ENCODE measurements around the gene RSAD1. TPM values are rescaled to one million over a fixed set of nuclear protein-coding genes. Genes with fewer than 3 reads are reported as not detected.

The RSAD1 gene
- total RNA-seq, 2 donors from 2014 or later: 39.2 to 44.5 TPM

DNA sequence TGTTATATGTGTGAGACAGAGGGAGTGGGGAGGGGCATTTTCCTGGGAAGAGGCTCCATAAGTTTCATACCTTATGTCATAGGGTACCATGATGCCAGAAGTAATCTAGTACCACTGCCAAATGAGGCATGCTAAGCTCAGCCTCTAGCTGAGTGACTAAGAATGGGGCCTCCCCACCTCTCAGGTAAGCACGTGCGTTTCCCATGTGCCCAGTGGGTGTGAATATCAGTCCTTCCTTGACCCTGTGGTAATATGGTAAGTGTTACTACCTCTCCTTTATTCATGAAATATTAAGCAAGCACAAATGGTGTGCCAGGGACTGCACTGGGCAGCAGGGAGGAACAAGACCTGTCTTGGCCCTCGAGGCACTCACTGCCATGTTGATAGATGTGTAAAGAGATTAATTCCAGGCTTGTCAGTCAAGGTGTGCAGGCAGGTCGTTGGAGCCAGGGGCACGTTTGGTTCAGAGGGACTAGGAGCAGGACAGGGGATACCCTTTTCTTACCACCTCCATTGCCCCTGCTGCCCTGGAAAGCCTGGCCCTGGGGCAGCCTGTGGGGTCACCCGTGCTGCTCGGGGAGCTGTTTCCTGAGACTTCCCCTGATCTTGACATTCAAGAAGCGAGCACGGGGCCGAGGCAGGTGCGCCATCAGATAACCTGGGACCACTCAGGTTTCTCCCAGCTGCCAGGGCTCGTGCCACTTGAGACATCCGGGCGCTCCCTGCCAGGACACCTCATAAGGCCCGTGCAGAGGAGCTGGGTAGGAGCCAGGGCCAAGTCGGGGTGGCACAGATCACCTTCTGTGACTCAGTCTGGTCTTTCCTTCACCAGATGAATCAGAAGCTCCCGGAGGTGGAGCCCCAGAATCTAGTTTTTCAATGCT, 8.8 kb downstream of the RSAD1 start:
- no peak for DNase-seq
- Histone ChIP-seq H3K4me1 (peaks cover 5% of the 10 kb centered on the region), H3K9me3 (no peaks in the 10 kb centered on the region), H3K4me3 (no peak overlapping the region), H3K27ac (no peak overlapping the region), H3K27me3 (no peaks in the 10 kb centered on the region), H3K36me3 (replicated peaks in 1 of 2; ENCODE audit: insufficient read depth in 1 of 2, low read depth in 2 of 2) (peaks cover 2 to 5% of the 10 kb centered on the region in 2 donors)
- WGBS, 2 donors: 60 to 67% methylated on average over 4 to 12 of the region's 17 CpGs
- TF ChIP-seq POLR2A (IDR thresholded peaks at IDR 0.05): no peak
- TF ChIP-seq, protein P1, sequence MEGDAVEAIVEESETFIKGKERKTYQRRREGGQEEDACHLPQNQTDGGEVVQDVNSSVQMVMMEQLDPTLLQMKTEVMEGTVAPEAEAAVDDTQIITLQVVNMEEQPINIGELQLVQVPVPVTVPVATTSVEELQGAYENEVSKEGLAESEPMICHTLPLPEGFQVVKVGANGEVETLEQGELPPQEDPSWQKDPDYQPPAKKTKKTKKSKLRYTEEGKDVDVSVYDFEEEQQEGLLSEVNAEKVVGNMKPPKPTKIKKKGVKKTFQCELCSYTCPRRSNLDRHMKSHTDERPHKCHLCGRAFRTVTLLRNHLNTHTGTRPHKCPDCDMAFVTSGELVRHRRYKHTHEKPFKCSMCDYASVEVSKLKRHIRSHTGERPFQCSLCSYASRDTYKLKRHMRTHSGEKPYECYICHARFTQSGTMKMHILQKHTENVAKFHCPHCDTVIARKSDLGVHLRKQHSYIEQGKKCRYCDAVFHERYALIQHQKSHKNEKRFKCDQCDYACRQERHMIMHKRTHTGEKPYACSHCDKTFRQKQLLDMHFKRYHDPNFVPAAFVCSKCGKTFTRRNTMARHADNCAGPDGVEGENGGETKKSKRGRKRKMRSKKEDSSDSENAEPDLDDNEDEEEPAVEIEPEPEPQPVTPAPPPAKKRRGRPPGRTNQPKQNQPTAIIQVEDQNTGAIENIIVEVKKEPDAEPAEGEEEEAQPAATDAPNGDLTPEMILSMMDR (IDR thresholded peaks at IDR 0.05): no peak
- no peak for ATAC-seq
- intact Hi-C loops (cut with DNase I): loop anchor here (10.0 kb wide), 2 partner anchors 127 to 207 kb away; no protein-coding TSS in a partner anchor

DNA sequence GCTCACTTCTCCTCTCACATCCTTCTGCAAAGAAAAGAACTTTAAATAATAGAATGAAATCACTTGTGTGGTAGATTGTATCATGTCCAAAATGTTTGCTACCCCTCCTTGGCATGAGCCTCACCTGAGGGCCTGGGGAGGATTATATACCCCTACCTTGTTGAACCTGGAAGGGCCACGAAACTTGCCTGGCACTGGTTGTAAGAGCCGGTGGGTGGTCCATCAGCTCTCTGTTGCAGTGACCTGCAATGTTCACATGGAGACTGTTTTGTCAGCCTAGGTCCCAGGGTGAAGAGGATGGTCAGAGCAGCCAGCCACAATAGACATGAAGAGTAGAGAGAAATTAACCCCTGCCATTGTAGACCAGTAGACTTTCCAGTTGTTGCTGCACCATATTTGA, 10.2 kb downstream of the RSAD1 start:
- Histone ChIP-seq H3K36me3 (replicated peaks in 1 of 2; ENCODE audit: insufficient read depth in 1 of 2, low read depth in 2 of 2) (peaks cover 2% of the 10 kb centered on the region in 2 donors), H3K9me3 (no peaks in the 10 kb centered on the region), H3K27me3 (no peaks in the 10 kb centered on the region), H3K27ac (no peak overlapping the region), H3K4me3 (no peak overlapping the region), H3K4me1 (no peaks in the 10 kb centered on the region)
- DNase-seq: no peak
- WGBS, 2 donors: 95 to 100% methylated on average over 2 of the region's 2 CpGs
- intact Hi-C loops (cut with DNase I): loop anchor here (10.0 kb wide), 2 partner anchors 126 to 206 kb away; no protein-coding TSS in a partner anchor
- ATAC-seq: no peak
- TF ChIP-seq, protein P1 (IDR thresholded peaks at IDR 0.05): no peak
- no peak for TF ChIP-seq POLR2A (IDR thresholded peaks at IDR 0.05)

DNA sequence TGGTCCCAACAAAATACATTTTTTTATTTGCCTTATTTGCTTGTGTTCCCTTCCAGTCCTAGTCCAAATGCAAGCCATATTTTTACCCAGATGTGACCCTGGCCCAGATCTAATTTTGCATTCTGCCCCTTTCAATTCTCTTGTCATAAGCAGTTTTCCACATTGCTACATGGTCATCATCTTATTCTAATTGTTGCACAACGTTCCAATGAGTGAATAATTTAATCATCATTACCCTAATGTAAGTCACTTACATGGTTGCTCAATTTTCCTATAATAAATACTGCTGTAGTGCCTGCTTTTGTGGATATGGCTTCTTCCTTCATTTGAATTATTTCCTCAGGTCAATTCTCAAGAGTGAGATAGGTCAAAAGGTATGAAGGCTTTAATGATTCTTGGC, 12.8 kb downstream of the RSAD1 start:
- Histone ChIP-seq H3K36me3 (replicated peaks in 1 of 2; ENCODE audit: insufficient read depth in 1 of 2, low read depth in 2 of 2) (no peaks in the 10 kb centered on the region), H3K4me3 (no peak overlapping the region), H3K27ac (no peak overlapping the region), H3K9me3 (no peaks in the 10 kb centered on the region), H3K4me1 (no peaks in the 10 kb centered on the region), H3K27me3 (no peaks in the 10 kb centered on the region)
- intact Hi-C loops (cut with DNase I): no loop called here
- no peak for ATAC-seq
- 55 to 57% methylated on average over 1 of the region's 1 CpG for WGBS, 2 donors
- no peak for DNase-seq
- TF ChIP-seq, protein P1 (IDR thresholded peaks at IDR 0.05): no peak
- no peak for TF ChIP-seq POLR2A (IDR thresholded peaks at IDR 0.05)

DNA sequence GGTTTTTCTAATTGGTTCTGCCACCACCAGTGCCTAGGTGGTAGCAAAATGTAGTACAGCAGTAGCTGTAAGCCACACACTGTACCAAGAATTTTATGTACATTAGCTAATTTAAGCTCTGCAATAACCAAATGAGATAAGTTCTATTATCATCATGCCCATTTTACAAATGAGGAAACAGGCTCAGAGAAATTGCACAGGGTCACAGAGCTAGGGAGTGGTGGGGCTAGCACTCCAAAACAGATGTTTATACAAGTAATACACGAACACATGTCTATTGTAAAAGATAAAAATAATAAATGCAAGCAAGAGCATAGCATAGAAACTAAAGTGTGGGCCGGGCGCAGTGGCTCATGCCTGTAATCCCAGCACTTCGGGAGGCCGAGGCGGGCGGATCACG, 13.6 kb downstream of the RSAD1 start:
- no peaks in the 10 kb centered on the region for H3K36me3 ChIP-seq (replicated peaks in 1 of 2; ENCODE audit: insufficient read depth in 1 of 2, low read depth in 2 of 2)
- no peak overlapping the region for H3K27ac ChIP-seq
- H3K9me3 ChIP-seq: no peaks in the 10 kb centered on the region
- WGBS, 2 donors: 85 to 86% methylated on average over 8 of the region's 8 CpGs
- TF ChIP-seq POLR2A (IDR thresholded peaks at IDR 0.05): no peak
- TF ChIP-seq, protein P1 (IDR thresholded peaks at IDR 0.05): no peak
- intact Hi-C loops (cut with DNase I): no loop called here
- no peak overlapping the region for H3K4me3 ChIP-seq
- no peaks in the 10 kb centered on the region for H3K27me3 ChIP-seq
- ATAC-seq: no peak
- H3K4me1 ChIP-seq: no peaks in the 10 kb centered on the region
- no peak for DNase-seq

Data from body of pancreas (tissue), 4 donors.